IMR-90 (cell line): ENCODE measurements around the gene PLCL1. TPM values are rescaled to one million over a fixed set of nuclear protein-coding genes. Genes with fewer than 3 reads are reported as not detected.

Source experiments
- ATAC-seq: fragments of 200-7000 bp; cut with Tn5 transposase; 2 replicates; pipeline ENCODE4 v1.9.1; 2020; ENCODE audit warnings: low read depth, mild to moderate bottlenecking, moderate library complexity
- BruUV-seq: library from RNA; stranded (reverse); fragments of 400-500 nt; replicated peaks from 2 replicates; lab custom pipeline; 2021; lab: Mats Ljungman, UMichigan
- CTCF ChIA-PET: fragments of 300-600 bp; formaldehyde crosslinking; extraction: SDS; loops from one replicate; lab custom pipeline; 2021; ENCODE audit warnings: antibody characterized with exemption; lab: Yijun Ruan, JAX
- POLR2A ChIA-PET: fragments of 300-600 bp; sonication (Branson Sonifier 250); formaldehyde crosslinking; loops from one replicate; lab custom pipeline; 2022; ENCODE audit warnings: antibody characterized with exemption; ENCODE audit not compliant: unreplicated experiment; lab: Charles Lee
- DNase-seq: peaks from one replicate; pipeline ENCODE4 v3.0.0; 2013
- H2AFZ ChIP-seq: replicated peaks from 2 replicates; pipeline ENCODE3; 2013; ENCODE audit warnings: low read length, mild to moderate bottlenecking; ENCODE audit not compliant: poor library complexity
- H2AK5ac ChIP-seq: 2 replicates; pipeline ENCODE4 v1.6.1; 2013; ENCODE audit warnings: low read depth, low read length, inconsistent platforms
- H2AK9ac ChIP-seq: replicated peaks from 2 replicates; pipeline ENCODE3; 2013; ENCODE audit warnings: mild to moderate bottlenecking, low read depth, low read length, moderate library complexity; ENCODE audit not compliant: poor library complexity
- H2BK120ac ChIP-seq: 2 replicates; pipeline ENCODE4 v1.6.1; 2013; ENCODE audit warnings: low read depth, low read length, inconsistent platforms
- H2BK15ac ChIP-seq: 3 replicates; pipeline ENCODE4 v1.6.1; 2013; ENCODE audit warnings: low read depth, low read length, inconsistent platforms
- H2BK20ac ChIP-seq: 2 replicates; pipeline ENCODE4 v1.6.1; 2013; ENCODE audit warnings: low read depth, mild to moderate bottlenecking, inconsistent platforms, low read length, moderate library complexity
- H2BK5ac ChIP-seq: 2 replicates; pipeline ENCODE4 v1.6.1; 2013; ENCODE audit warnings: mild to moderate bottlenecking, low read depth, low read length, inconsistent platforms; ENCODE audit not compliant: poor library complexity, severe bottlenecking
- H3K14ac ChIP-seq: replicated peaks from 2 replicates; pipeline ENCODE4 v1.6.1; 2013; ENCODE audit warnings: low read depth, low read length, inconsistent platforms
- H3K18ac ChIP-seq: 2 replicates; pipeline ENCODE4 v1.6.1; 2013; ENCODE audit warnings: low read depth, low read length, control low read depth
- H3K23ac ChIP-seq: 2 replicates; pipeline ENCODE4 v1.6.1; 2013; ENCODE audit warnings: low read depth, low read length, inconsistent platforms
- H3K27ac ChIP-seq: 2 replicates; pipeline ENCODE4 v1.5.1; 2013; ENCODE audit warnings: mild to moderate bottlenecking, control low read depth, low read length; ENCODE audit not compliant: insufficient read depth
- H3K27me3 ChIP-seq: 2 replicates; pipeline ENCODE4 v1.6.1; 2013; ENCODE audit warnings: low read length; ENCODE audit not compliant: control insufficient read depth, insufficient read depth
- H3K36me3 ChIP-seq: 2 replicates; pipeline ENCODE4 v1.6.1; 2013; ENCODE audit warnings: low read length, mixed read lengths; ENCODE audit not compliant: control insufficient read depth, insufficient read depth
- H3K4ac ChIP-seq: 2 replicates; pipeline ENCODE4 v1.6.1; 2013; ENCODE audit warnings: low read depth, low read length, inconsistent platforms
- H3K4me1 ChIP-seq: 2 replicates; pipeline ENCODE4 v1.6.1; 2013; ENCODE audit warnings: low read length, mixed read lengths; ENCODE audit not compliant: control insufficient read depth, insufficient read depth
- H3K4me2 ChIP-seq: 2 replicates; pipeline ENCODE4 v1.6.1; 2013; ENCODE audit warnings: low read depth, mild to moderate bottlenecking, control low read depth, low read length, moderate library complexity
- H3K4me3 ChIP-seq: 2 replicates; pipeline ENCODE4 v1.5.1; 2013; ENCODE audit warnings: low read depth, mild to moderate bottlenecking, control low read depth, low read length, moderate library complexity; ENCODE audit not compliant: insufficient read depth
- H3K56ac ChIP-seq: 2 replicates; pipeline ENCODE4 v1.6.1; 2013; ENCODE audit warnings: low read length, inconsistent platforms; ENCODE audit not compliant: insufficient read depth; ENCODE audit errors: extremely low read depth
- H3K79me1 ChIP-seq, 2 experiments: 2 replicates each; pipeline ENCODE4 v1.6.1; 2013; ENCODE audit warnings: low read length in 2 of 2, inconsistent platforms in 1 of 2, low read depth in 1 of 2
- H3K9ac ChIP-seq: 2 replicates; pipeline ENCODE4 v1.6.1; 2013; ENCODE audit warnings: low read depth, low read length, control low read depth
- H3K9me1 ChIP-seq: 2 replicates; pipeline ENCODE4 v1.6.1; 2013; ENCODE audit warnings: low read length, inconsistent platforms; ENCODE audit not compliant: insufficient read depth
- H3K9me3 ChIP-seq: 2 replicates; pipeline ENCODE4 v1.6.1; 2013; ENCODE audit warnings: low read length; ENCODE audit not compliant: control insufficient read depth, insufficient read depth
- H4K20me1 ChIP-seq: 2 replicates; pipeline ENCODE4 v1.6.1; 2013; ENCODE audit warnings: low read length, inconsistent platforms; ENCODE audit not compliant: insufficient read depth
- H4K5ac ChIP-seq: 2 replicates; pipeline ENCODE4 v1.6.1; 2013; ENCODE audit warnings: mild to moderate bottlenecking, low read depth, low read length, control low read depth
- H4K8ac ChIP-seq, 2 experiments: 2 replicates each; pipeline ENCODE4 v1.6.1; 2013; ENCODE audit warnings: low read depth in 2 of 2, low read length in 2 of 2, control low read depth in 1 of 2, inconsistent platforms in 1 of 2
- H4K91ac ChIP-seq: 2 replicates; pipeline ENCODE4 v1.6.1; 2013; ENCODE audit warnings: low read depth, low read length, inconsistent platforms; ENCODE audit not compliant: insufficient read depth
- BHLHE40 ChIP-seq: fragments of 150-350 bp; IDR thresholded peaks from 2 replicates; pipeline ENCODE4 v1.6.1; 2016; ENCODE audit warnings: mild to moderate bottlenecking, low read depth, low read length
- MAFK ChIP-seq: IDR thresholded peaks from 2 replicates; pipeline ENCODE4 v1.6.1; 2012; ENCODE audit warnings: low read depth, low read length, improper control_type of control experiment
- MXI1 ChIP-seq: IDR thresholded peaks from 2 replicates; pipeline ENCODE4 v1.6.1; 2012; ENCODE audit warnings: low read depth, mild to moderate bottlenecking, low read length, moderate library complexity, borderline replicate concordance
- RAD21 ChIP-seq: IDR thresholded peaks from 2 replicates; pipeline ENCODE4 v1.6.1; 2012; ENCODE audit warnings: low read length, improper control_type of control experiment
- WGBS, 2 experiments: methylation state at CpG; one replicate each; pipeline versions ENCODE4 v1.1.5 to v1.1.7; 2013; ENCODE audit warnings: missing lambda C conversion rate in 2 of 2; ENCODE audit not compliant: insufficient read length in 1 of 2; ENCODE audit errors: extremely low coverage in 2 of 2; 5-methylcytosine and 5-hydroxymethylcytosine counted together
- dilution Hi-C: fragments of 300-500 bp; cut with HindIII; formaldehyde crosslinking; loops from one replicate; pipeline ENCODE4 v1.14.3; 2018; ENCODE audit warnings: low sequenced_read_pairs; ENCODE audit not compliant: unreplicated experiment
- in situ Hi-C: fragments of 300-500 bp; cut with MboI; formaldehyde crosslinking; loops from 3 replicates; pipeline ENCODE4 v1.14.3; 2019; ENCODE audit warnings: low sequenced_read_pairs, inconsistent platforms, mixed read lengths
- intact Hi-C: fragments of 100-400 bp; cut with micrococcal nuclease; formaldehyde crosslinking; loops from 2 replicates; pipeline ENCODE4 v1.10.0; 2022
- polyA plus RNA-seq, 3 experiments: library from polyadenylated mRNA; depleted of rRNA; stranded (reverse); fragments of >200 nt; gene quantifications; 2 replicates each; pipeline ENCODE4 v1.2.3, GENCODE V29; 2012; ENCODE audit warnings: low replicate concordance in 1 of 3
- total RNA-seq: library from RNA; depleted of rRNA; stranded (reverse); fragments of >200 nt; gene quantifications from 2 replicates; pipeline ENCODE4 v1.2.3, GENCODE V29; 2012

The PLCL1 gene
- total and polyA plus RNA-seq, 2 of the 4 experiments (the other 2 are of a cell fraction), result 0.14 to 0.18 TPM

DNA sequence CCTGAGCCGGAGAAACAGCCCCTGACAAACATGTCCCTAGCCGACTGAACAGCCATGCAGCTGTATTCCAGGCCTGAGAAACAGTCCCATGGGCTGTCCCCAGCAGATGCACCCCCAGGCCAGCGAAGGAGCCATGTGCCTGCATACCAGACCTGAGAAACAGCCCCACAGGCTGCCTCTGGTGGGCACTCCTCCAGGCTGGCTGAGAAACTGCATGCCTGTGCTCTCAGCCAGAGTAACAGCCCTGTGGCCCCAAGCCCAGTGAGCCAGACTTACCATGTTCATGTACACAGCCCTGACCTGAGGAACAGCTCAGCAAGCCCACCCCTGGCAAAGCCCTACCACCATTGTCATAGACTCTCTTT lies 44.1 kb upstream of the PLCL1 start:
- no TSS peak for BruUV-seq
- dilution Hi-C loops (no loop called here), in situ Hi-C loops (no loop called here), intact Hi-C loops (no loop called here)
- no peak overlapping the region for H3K27ac ChIP-seq
- no peaks in the 10 kb centered on the region for H3K27me3 ChIP-seq
- H2BK15ac ChIP-seq, result no peak overlapping the region
- 27% methylated on average over 3 of the region's 3 CpGs; no CpG with 5 or more reads in 1 of the 2 experiments for WGBS, 2 experiments
- no peak overlapping the region for H3K56ac ChIP-seq
- H3K23ac ChIP-seq, result no peak overlapping the region
- H4K20me1 ChIP-seq, result no peaks in the 10 kb centered on the region
- H2AFZ ChIP-seq, result no peak overlapping the region
- no peak overlapping the region for H4K8ac ChIP-seq
- POLR2A ChIA-PET, result no interaction called here
- no peaks in the 10 kb centered on the region for H3K4me1 ChIP-seq
- peaks cover 5% of the 10 kb centered on the region for H3K9me3 ChIP-seq
- H3K4me3 ChIP-seq, result no peak overlapping the region
- H3K4me2 ChIP-seq, result no peak overlapping the region
- no peak overlapping the region for H4K91ac ChIP-seq
- no peak overlapping the region for H3K9ac ChIP-seq
- no peak overlapping the region for H3K14ac ChIP-seq
- CTCF ChIA-PET, result no interaction called here
- ATAC-seq, result no peak
- no peak overlapping the region for H2BK120ac ChIP-seq
- TF ChIP-seq RAD21, result no peak
- no peak for TF ChIP-seq BHLHE40
- no peak for TF ChIP-seq MXI1
- no peak for TF ChIP-seq MAFK
- H2AK9ac ChIP-seq, result no peak overlapping the region
- H3K79me1 ChIP-seq, result no peaks in the 10 kb centered on the region
- no peak for DNase-seq
- H2BK20ac ChIP-seq, result no peak overlapping the region
- H2AK5ac ChIP-seq, result no peak overlapping the region
- H2BK5ac ChIP-seq, result no peak overlapping the region
- H3K36me3 ChIP-seq, result no peaks in the 10 kb centered on the region
- no peak overlapping the region for H3K4ac ChIP-seq
- H4K5ac ChIP-seq, result no peak overlapping the region
- H3K9me1 ChIP-seq, result no peaks in the 10 kb centered on the region
- H3K18ac ChIP-seq, result no peak overlapping the region
